Measurements from ENCODE around the gene BRF1.

The BRF1 gene

GRCh38 chr14:105187935-105188524, 112.8 kb downstream of the BRF1 start:
- no peak for DNase-seq

DNA sequence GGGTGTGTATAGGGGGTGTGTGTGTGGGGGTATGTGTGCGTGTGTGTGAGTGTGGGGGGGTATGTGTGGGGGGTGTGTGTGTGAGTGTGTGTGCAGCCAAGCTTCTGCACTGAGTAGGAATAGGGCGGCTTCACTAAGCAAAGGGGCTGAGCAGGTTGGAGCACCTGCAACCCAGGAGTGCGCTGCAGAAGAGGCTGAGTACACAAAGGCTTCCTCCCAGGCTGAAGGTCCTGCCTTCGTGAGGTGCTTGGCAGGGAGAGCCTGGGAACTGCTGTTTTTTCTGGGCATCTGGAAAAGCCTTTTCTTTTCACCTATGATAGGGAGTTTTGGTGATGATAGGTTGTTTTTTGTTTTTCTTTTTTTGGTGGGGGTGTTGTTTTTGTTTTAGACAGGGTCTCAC, 113.7 kb downstream of the BRF1 start:
- no peak for DNase-seq

GRCh38 chr14:105185973-105186372, 114.8 kb downstream of the BRF1 start:
- DNase-seq, result no peak

DNA sequence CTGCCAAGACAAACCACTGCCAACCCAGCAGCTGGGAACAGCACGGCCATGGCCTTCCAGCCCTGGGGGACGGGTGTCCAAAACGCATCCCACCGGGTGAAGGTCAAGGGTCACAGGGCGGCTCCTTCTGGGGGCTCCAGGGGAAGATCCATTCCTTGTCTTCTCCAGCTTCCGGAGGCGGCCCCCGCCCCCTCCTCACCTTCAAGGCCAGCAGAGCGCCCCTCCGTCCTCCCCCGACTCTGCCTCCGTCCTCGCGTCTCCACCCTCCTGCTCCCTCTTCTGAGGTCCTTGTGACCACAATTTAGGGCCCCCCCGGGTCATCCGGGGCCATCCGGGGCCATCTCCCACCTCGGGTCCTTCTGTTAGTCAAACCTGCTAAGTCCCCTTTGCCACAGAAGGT, 115.8 kb downstream of the BRF1 start:
- no peak for DNase-seq

DNA sequence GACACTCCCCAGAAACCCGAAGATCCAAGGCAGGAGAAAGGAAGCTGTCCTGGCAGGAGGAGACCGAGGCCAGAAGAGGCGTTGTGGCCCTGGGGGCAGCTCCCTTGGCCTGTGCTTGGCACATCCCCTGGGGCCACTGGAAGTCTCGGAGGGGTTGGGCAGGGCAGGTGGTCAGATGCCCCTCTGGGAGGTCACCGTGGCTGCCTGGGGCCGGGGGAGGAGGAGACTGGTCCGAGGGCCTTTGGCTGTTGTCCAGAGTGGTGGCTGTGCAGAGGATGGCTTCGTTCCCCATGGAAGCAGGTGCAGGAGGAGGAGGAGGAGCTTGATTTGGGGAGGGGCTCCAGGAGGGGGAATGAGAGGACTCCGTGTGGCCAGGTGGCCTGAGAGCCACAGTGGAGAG, 116.3 kb downstream of the BRF1 start:
- no peak for DNase-seq

- DNase-seq, result no peak
These were observed 118.3 kb downstream of the BRF1 start for GRCh38 chr14:105182296-105183020.

- no peak for DNase-seq
These were observed 119.1 kb downstream of the BRF1 start for GRCh38 chr14:105181549-105182295.

GRCh38 chr14:105180592-105181548, 119.9 kb downstream of the BRF1 start, which contains the start of gene NUDT14:
Gene NUDT14 (minus strand): TSS chr14:105181312. CDS start chr14:105181209, 103 bp downstream.
- peak; percentile 80 for DNase-seq

DNA sequence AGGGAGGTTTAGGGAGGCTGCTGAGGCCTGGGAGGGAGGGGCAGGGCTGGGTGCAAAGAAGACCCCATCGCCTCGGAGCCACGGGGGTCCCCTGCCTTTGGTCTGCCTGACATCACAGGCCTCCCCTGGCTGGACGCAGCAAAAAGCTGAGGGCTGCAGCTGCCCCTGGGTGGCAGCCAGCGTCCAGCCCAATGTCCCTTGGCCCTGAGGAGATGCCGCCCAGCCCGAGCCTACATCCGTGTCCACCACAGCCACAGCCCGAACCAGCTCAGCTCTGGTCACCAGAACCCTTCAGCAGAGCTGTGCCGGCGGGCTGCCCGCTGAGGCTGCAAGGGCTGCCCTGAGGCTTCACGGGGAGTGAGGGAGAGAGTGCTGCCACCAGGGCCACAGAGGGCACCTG, 121.6 kb downstream of the BRF1 start:
- DNase-seq, result no peak

DNA sequence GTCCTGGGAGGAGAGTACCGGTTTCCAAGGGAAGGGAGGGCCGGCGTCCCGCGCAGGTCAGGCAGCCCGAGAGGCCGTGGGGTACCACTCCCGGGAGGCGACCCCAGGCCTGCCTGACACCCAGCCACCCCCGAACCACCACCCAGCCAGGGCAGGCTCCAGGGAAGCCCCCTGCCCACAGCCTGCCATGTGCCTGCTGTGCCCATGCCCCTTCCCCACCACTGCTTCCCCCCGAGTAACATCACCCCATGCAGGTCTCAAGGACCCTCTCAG, 122.0 kb downstream of the BRF1 start:
- DNase-seq, result no peak

GRCh38 chr14:105178069-105178867, 122.5 kb downstream of the BRF1 start:
- DNase-seq, result no peak

- no peak for DNase-seq
These were observed 123.7 kb downstream of the BRF1 start for GRCh38 chr14:105177082-105177481.

- no peak for DNase-seq
These were observed 124.3 kb downstream of the BRF1 start for GRCh38 chr14:105176513-105176912.

DNA sequence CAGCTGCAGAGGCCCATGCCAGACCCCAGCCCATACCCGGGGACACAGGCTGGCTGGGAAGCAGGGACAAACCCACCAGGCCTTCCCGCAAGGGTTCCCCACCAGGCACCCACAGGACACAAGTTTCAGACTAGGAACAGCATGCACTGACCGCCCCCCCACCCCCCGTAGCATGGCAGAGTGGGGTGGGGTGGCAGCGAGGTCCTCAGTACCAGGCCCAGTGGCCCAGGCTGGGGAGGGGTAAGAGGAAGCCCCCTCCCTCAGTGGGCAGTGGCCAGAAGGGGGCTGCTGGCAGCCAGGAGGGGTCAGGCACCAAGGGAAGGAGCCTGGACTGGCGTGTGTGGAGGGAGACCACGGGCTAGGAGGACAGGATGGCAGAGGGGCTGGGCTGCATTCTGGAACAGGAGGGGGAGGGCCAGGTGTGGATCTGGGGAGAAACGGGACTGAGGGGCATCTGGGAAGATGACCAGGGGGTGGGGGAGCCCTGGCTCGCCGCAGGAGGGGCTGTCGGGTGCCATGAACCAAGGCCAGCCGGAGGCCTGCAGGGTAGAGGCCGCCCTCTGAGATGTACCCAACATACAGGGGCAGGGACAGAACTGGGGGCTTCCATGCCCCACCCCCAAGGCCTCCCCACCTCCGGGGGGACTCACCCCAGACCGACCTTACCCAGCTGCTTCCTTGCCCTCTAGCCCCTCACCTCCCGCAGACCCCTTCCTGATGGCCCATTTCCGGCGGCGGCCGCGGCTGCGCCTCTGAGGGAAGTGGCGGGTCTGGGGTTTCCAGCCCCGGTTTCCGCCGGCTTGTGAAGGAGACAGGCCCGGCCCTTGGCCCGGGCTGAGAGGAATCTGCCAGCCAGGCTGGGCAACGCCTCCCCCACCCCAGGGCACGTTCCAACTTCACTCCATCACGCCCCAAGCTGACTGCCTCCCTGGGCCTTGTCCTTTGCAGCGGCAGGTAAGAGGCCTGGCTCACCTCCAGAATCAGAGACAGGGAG, 126.6 kb downstream of the BRF1 start:
- peak; percentile 56 for DNase-seq

DNA sequence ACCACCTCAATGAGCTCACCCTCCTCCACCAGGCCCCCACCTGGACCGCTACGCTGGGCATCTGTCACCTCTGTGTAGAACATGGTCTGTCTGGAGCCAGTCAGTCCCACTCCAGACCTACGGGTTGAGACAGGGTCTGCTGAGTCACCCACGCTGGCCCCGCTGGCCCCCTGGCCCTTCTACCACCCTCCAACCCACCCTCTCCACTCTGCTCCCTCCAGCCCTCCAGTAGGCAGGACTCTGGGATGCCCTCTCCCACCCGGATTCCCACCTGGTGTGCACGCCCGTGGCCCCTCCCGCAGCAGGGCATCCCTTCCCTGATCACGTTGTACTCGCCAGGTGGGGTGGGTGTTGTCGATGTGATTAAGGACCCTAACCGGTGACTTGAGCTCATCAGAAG, 127.7 kb downstream of the BRF1 start:
- no peak for DNase-seq

DNA sequence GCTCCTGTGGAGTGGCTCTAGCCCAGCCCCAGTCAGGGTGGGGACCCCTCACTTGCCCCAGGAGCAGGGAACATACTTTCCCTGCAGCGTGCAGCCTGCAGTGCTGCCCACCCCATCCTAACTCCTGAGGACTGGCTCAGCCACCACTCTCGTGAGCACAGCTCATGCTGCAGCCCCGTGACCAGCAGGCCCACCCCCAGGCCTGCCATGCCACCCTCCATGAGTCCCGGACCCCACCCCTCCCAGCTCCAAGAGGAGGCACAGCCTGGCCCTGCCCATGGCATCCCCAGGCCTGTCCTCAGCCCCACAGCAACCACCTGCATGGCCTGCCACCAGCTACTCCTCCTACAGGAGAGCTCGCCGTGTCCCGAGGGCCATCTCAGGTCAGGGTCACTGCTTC, 128.3 kb downstream of the BRF1 start:
- no peak for DNase-seq

DNA sequence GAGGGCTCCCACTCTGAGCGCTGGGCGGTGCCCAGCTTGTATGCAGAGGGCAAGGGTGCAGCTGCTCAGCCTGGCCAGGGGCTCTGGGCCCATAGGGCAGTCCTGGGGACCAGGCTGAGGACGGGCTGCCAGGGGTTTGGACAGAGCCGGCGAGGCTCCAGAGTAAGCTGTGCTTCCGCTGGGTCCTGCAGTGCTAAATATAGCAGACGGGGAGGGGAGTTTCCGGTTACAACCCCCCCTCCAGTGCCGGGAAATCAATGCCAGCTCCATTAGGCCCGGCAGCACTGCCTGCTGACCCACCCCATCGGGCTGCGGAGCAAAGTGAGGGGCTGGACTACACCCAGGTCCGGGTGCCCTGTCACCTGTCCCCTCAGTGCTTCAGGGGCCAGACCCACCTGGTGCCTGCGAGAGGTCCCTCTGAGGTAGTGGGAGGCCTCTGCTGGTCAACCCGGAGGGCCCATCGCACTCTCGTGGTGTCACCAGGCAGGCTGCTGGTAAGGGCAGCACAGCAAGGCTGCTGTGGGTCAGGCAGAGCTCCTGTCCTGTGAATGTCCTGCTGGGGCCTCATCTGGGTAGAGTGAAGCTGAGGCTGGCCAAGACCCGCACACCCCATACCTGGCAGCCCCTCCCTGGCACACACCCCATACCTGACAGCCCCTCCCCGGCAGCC, 129.7 kb downstream of the BRF1 start:
- no peak for DNase-seq

GRCh38 chr14:105169776-105170655, 130.8 kb downstream of the BRF1 start:
- no peak for DNase-seq

GRCh38 chr14:105168979-105169507, 131.8 kb downstream of the BRF1 start:
- DNase-seq, result no peak

All from activated gamma-delta T cell treated with Interleukin-2 at 50 U/mL for 16 hours (primary cell).